GM18498 (cell line): ENCODE results near the gene KIAA0753.

Experiments
- ATAC-seq: cut with Tn5 transposase; IDR thresholded peaks from one replicate; pipeline ENCODE4 v1.9.1; 2021; ENCODE audit warnings: mild to moderate bottlenecking, moderate library complexity; ENCODE audit not compliant: unreplicated experiment

The KIAA0753 gene

DNA sequence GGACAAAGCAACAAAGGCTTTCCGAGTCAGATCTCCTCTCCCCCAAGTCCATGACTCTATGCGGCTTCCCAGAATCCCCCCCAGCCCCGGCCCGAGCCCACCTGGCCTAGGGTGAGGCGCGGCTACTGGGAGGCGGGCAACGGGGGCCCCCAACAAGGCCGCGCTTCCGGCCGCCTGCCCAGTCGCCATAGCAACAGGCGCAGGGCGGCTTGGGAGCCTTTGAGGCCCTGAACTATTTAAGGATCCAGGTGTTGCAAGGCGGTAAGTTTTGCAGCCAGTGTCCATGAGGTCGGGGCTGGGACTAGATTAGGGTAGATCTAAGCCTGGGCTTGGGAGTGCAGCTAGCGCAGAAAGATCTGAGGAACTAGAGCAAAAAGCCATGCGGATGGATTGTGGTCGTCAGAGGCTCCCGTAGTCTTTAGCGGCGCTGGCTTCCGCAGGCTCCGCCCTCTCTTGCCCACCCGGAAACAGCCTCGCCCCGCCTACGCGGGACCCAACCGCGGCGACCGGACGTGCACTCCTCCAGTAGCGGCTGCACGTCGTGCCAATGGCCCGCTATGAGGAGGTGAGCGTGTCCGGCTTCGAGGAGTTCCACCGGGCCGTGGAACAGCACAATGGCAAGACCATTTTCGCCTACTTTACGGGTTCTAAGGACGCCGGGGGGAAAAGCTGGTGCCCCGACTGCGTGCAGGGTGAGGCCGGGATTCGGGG is at the start of gene KIAA0753, which contains the start of gene TXNDC17:
KIAA0753 (minus strand) TSS at position 176 of the 711 bp plus-strand sequence. CDS start 5,608 bp downstream, outside the sequence.
TXNDC17 (plus strand) TSS at position 525 of the 711 bp plus-strand sequence; CDS start at position 548, 23 bp downstream.
- ATAC-seq, result peak; percentile 93

GRCh38 chr17:6688944-6689343 is 48.4 kb upstream of the KIAA0753 start:
- ATAC-seq, result no peak

GRCh38 chr17:6686026-6686425 is 45.5 kb upstream of the KIAA0753 start:
- no peak for ATAC-seq

GRCh38 chr17:6684881-6685767 is 44.6 kb upstream of the KIAA0753 start:
- no peak for ATAC-seq

- ATAC-seq, result no peak
Measured at GRCh38 chr17:6684460-6684783, 43.9 kb upstream of the KIAA0753 start.

DNA sequence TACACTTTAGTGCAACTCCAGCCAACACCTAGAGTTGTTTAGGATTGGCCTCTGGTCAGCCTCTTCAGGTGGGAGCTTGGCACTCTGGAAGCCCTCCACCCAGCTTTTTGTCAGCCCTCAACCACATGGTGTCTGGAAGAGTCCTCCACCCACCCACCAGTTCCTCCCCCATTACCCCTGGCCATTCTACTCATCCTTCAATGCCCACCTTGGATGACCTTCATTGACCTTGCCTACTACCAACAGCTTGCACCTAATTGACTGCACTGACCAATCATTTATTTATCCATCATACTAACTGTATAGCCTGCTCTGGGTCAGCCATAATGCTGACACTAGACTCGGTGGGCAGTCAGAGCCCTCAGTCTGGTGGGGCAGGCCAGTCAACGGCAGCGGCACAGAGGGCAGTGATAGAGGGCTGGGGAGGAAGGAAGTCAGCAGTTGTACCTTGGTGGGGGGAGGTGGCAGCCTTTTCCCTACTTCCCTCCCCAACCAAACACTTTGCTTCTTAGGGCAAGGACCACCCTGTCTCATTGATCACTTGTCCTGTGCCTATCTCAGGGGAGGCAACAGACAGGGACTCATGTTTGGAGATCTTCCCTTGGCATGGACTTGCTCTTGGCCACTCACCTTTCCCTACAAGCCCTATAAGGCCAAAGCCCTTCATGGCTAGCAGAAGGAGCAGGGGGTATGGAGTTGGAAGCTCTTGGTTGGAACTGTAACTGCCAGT is 43.4 kb upstream of the KIAA0753 start:
- ATAC-seq, result no peak

GRCh38 chr17:6683081-6683684 is 42.7 kb upstream of the KIAA0753 start:
- no peak for ATAC-seq

GRCh38 chr17:6682339-6682738 is 41.8 kb upstream of the KIAA0753 start:
- no peak for ATAC-seq

GRCh38 chr17:6681671-6682070 is 41.2 kb upstream of the KIAA0753 start:
- no peak for ATAC-seq

GRCh38 chr17:6681176-6681575 is 40.7 kb upstream of the KIAA0753 start:
- no peak for ATAC-seq

- no peak for ATAC-seq
Measured at GRCh38 chr17:6679241-6679640, 38.7 kb upstream of the KIAA0753 start.

GRCh38 chr17:6677946-6678345 is 37.4 kb upstream of the KIAA0753 start:
- ATAC-seq, result no peak

DNA sequence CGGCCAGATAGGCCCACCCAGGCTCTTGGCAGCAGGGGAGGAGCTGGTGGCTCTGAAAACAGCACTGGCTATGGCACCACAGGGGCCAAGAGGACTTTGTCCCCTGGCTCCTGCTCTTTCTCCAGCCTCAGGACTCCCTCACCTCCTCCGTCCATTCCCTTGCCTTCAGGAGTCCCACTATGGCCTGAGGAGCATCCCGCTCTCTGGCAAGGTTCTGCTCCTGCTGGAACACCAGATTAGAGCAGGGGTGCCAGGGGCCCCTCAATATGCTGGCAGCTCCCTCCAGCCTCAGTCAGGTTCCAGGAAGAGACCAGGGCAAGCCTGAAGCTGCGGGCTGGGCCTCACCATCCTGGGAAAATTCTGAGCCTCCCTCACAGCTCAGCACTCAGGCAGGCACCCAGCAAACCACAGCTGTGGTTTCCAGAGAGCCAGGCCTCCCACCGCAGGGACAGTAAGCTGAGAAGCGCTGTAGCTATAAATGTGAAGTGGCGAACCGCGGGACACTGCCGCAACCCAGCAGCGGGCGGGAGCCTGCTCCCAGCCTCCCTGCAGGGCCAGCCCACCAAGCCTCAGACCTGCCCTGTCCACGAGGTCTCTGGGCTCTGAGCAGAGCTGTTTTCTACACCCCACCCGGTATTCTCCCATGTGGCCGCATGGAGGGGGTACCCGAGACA is 36.8 kb upstream of the KIAA0753 start:
- ATAC-seq, result no peak

DNA sequence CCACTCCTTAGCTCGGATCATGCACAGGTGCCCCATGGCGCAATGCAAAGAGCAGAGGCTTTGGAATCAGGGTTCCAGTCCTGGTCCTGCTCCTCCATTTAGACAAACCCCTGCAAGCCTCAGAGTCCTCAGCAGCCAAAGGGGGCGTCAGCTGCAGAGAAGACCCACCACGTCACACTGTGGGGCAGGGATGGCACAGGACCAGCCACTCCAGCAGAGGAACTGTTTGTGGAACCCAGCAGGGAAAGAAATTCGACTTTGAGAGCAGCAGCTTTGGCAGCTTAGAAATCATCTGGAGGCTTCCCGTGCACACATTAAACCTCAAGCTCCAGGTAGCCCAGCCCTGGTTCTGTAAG is 36.3 kb upstream of the KIAA0753 start:
- no peak for ATAC-seq

- ATAC-seq, result no peak
Measured at GRCh38 chr17:6675201-6675825, 34.8 kb upstream of the KIAA0753 start.

DNA sequence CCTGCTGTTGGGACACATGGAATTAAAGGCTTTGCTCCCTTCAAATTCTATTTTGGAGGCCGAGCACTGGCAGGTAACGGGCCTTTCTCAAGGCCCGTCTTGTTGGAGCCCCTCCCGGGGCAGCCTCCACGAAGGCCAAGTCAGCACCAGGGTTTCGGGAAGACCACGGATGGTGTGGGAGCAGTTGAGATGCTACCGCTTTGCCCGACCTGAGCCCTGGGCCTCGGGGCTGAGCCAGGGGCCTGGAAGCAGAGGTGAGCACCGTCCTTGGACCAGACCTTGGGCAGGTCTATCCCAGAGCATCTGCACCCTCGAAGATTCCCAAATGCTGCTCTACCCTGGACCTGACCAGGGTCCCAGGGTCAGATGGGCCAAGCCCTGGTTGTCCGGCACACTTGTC is 34.1 kb upstream of the KIAA0753 start:
- ATAC-seq, result no peak

DNA sequence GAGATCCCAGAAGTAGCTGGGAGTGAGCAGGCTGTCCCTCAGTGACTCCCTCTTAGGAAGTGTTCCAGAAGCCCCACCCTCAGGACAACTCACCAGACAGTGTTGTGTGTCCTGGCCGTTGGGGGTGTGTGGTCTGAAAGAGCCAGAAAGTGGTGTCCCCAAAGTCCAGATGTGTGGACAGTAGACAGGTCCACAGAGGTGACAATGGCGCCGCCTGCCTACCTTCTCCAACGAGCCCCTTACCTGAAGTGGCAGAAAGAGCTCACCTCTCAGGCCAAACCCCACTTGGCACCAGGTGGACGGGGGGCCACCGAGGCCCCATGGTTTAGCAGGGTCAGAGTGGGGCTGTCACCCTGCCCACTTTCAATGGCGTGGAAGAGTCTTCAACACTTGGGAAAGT is 30.9 kb upstream of the KIAA0753 start:
- no peak for ATAC-seq

GRCh38 chr17:6670999-6671398 is 30.5 kb upstream of the KIAA0753 start:
- ATAC-seq, result no peak

DNA sequence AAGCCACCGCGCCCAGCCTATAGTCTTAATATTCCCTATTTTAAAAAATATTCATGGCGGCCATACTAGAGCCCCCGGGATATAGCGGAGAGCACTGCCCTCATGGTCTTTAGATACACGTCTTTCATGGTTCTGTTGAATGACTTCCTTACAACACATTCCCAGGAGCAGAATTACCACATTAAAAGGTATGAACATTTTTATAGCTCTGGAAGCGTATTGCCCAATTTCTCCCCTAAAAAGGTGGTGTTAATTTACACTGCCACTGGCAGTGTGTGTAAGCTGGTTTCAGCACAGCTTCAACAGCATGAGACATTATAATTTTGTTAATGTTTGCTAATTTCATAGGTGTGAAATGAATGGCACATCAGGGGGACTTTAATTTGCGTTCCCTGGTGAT is 30.1 kb upstream of the KIAA0753 start:
- ATAC-seq, result no peak
